Activated CD8-positive, alpha-beta memory T cell treated with anti-CD3 and anti-CD28 coated beads for 4 hours (primary cell): ENCODE measurements around the gene WDR45B.

Source experiments
- DNase-seq, 2 donors: peaks; one replicate each; pipeline ENCODE4 v3.0.0-alpha.2; 2020; ENCODE audit warnings: low read depth in 2 of 2

WDR45B gene

DNA sequence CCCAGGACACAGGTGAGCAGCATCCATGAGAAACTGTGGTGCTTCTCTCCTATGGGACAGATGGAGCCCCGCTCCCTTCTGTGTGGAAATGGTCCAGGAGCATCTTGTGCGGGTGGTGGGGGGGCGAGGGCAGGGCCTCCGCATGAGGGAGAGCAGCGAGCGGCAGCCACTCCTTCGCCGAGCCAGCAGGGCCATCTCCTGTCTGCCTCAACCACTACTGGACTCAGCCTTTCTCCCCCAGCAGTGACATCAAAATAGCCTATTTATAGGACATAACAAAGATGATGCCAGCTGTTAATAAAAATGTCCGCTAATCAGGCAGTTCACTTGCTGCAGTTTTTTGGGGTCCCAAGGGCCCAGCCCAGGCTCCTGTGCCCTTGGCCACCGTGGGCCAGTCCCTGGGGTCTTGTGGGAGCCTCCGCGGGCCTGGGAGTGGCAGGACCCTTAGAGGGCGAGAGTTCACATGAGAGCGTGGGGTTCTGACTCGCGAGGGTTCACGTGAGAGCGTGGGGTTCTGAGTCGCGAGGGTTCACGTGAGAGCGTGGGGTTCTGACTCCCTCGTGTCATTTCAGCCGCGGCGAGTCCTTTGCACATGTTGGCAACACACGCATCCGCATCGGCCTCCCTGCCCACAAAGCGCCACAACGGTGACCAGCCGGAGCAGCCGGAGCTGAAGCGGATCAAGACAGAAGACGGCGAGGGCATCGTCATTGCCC lies 47.4 kb downstream of the WDR45B start:
- DNase-seq: no peak

DNA sequence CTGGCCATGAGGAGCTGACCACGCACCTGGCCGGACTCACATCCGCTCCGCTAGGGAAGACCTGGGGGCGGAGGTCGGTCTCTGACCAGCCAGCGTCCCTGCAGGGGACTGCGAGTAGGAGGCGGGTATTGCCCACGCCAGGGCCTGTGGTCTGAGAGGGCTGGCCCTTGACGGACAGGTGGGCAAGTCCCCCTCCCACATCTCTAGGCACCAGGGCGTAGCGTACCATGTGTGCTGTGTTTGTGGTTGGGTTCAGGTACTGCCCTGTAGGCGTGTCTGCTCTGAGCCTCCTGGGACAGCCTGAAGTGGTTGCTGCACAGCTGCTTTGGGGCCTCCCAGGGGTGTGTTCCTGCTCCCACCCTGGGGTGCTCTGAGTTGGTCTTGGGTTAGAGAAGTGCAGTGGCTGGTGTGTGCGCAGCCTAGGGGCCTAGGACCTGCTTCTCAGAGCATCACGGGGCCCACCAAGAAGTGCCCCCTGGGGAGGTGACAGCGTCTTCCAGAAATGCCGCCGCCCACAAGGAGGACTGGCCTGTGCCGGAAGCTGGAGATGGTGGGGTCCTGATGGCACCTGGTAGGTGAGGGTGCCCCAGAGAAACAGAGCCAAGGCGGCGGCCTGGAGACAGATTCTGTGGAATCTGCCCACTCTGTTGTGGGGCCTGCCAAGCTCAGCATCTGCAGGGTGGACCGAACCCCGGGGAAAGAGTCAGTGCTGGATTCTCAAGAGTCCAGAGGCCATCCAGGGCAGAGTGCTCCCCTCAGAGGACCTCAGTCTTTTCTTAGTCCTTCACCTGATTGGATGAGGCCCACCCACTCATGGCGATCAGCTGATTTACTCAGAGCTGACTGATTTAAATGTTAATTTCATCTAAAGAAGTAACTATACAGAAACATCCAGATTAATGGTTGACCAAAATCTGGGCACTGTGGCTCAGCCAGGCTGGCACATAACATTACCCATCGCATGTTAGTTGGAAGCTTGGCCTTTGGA lies 48.3 kb downstream of the WDR45B start:
- no peak for DNase-seq

DNA sequence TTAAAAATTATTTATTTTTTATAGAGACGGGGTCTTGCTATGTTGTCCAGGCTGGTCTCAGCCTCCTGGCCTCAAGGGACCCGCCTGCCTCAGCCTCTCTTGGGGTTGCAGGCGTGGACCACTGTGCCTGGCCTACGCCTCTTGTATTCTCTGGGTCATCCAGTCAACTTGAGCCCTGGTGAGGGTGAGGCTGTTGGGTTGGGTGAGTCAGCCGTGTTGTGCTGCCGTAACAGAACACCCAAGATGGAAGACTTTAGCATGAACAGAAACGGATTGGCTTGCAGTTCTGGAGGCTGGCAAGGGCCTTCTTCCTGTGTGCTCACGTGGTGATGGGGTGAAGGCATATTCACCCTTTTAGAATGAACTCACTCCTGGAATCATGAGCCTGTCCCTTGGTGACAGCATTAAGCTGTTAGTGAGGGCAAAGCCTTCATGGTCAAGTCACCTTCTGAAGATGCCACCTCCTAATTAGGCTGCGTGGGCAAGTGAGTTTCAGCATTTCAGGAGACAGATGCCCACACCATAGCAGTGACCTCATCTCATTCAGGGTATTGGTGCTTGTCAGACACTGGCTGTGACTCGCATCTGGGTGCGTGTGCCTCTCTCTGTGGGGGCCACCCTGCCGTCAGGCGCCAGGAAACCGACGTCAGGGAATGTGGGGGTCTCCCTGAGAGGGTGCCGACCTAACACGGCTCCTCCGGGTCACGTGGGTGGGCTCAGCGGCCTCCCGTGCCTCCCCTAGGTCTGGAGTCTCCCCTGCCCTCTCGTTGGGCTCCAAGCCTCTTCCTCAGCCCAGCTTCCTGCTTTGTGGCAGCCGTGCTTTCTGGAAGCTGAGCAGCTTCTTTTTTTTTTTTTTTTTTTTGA lies 49.8 kb downstream of the WDR45B start:
- DNase-seq: no peak

DNA sequence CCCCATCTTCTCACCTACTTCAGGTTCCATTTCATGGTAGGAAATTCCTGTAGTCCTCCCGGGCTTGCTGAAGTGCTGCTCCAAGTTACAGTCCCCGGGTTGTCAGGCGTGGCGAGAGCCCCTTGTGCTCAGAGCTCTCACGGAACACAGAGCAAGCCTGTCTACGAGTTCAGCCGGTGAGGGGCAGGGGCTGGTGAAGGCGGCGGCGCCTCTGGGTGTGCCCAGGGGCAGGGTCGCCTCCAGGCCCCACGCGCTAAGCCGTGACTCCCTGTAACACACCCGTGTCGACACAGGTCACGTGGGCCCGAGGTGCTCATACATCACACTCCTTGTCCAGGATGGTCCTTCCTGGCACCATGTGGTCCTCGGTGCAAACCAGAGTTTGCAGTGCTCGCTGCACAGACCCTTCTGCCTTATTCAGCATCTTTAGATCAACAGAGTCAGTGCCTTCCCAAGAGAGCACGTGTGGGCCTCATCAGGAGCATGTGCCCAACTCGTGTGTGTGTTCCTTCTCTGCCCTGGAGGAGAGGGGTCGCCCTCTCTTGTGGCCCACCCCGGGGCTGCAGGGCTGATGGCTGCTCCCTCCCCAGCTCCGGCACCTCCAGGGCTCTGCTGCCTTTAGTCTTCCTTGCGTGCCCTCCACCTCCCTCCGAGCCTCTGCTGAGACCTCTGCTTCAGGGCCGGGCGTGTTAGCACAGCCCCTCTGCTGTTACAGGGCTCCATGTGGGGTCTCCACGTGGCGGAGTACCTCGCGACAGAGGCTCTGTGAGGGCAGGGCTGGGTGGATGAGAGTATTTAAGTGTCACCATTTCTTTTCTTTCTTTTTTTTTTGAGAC lies 51.2 kb downstream of the WDR45B start:
- DNase-seq: no peak

DNA sequence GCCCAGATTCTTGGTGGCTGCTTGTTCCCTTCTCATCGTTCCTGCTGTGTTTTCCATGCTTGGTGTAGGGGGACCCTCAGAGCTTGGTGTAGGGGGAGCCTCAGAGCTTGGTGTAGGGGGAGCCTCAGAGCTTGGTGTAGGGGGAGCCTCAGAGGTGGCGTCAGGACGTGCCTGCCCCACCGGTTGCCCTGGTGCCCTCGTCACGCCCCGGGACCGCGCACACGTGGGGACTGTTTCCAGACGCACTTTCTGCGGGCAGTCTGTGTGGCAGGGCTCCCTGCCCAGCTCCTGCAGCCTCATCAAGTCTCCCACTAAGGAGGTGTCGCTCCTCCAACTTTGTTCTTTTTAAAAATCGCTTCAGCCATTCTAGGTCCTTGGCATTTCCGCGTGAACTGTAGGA lies 51.9 kb downstream of the WDR45B start:
- no peak for DNase-seq

DNA sequence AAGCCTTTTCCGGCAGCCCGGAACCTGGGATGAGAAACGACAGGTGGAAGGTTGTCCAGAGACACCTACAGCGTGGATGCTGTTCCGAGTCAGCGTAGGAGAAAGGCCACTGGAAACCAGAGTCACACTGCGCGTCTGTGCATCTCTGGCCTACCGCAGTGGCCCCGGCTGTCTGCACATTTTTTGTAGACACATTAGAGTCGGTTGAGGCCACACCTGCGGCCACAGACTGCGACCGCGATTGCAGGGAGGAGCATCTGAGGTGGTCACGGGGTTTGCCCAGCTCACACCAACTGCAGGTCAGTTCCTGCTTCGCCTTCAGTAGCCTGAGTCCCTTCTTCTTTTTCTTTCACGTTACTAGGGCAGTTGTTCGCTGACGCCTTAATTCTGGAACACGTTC lies 52.4 kb downstream of the WDR45B start:
- no peak for DNase-seq

DNA sequence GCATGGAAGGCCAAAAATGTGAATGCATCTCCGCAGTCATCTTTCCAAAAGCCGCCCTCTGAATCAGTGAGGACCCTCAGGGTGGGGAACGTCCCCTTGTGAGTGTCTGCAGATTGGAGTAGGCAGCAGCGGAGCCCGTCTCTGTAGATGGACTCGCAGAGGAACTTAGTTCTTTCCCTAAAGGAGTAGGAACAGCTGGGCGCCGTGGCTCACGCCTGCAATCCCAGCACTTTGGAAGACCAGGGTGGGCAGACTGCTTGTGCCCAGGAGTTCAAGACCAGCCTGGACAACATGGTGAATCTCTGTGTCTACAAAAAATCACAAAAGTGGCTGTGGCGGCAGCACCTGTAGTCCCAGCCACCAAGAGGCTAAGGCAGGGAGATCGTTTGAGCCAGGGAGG lies 53.7 kb downstream of the WDR45B start:
- no peak for DNase-seq

DNA sequence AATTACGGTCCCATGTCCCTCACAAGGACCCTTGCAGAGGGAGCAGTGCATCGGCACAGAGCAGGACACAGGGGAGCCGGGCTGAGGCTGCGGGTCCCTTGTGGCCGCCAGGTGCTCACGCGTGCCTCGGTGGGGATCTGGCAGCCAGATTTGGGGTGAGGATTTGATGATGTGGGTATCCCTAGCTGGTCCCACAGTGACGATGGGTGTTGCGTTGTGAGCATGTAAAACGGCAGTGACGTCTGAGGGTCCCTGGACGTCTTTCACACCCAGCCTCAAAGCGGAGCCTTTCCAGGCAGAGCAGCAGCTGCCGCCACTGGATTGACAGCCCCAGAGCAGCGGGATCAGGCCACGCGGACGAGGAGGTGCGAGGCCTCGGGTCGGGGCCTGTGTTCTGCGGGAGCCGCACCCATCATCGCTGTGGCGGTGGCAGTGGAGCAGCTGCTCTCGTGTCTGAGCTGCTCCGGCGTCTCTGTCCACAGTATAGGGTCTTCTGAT lies 54.6 kb downstream of the WDR45B start:
- no peak for DNase-seq

DNA sequence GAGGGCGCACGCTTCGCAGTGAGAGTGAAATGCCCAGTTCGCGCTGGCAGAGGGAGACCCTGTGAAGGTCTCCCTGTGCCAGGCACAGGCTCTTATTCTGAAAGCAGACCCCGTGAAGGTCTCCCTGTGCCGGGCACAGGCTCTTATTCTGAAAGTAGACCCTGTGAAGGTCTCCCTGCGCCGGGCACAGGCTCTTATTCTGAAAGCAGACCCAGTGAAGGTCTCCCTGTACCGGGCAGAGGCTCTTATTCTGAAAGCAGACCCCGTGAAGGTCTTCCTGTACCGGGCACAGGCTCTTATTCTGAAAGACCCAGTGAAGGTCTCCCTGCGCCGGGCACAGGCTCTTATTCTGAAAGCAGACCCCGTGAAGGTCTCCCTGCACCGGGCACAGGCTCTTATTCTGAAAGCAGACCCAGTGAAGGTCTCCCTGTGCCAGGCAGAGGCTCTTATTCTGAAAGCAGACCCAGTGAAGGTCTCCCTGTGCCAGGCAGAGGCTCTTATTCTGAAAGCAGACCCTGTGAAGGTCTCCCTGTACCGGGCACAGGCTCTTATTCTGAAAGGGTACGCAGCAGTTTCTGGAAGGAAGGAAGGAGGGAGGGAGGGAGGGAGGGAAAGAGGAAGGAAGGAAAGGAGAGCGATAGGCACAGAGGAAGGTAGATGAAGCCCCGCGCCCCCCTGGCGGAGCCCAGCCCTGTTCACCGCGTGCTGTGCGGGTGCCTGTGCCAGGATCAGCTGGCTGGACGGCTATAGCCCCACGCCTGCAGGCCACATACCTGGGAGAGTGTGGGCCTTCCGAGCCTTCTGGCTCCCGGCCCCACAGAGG lies 55.3 kb downstream of the WDR45B start:
- DNase-seq: peak in 1 of 2 donors; percentile 34

DNA sequence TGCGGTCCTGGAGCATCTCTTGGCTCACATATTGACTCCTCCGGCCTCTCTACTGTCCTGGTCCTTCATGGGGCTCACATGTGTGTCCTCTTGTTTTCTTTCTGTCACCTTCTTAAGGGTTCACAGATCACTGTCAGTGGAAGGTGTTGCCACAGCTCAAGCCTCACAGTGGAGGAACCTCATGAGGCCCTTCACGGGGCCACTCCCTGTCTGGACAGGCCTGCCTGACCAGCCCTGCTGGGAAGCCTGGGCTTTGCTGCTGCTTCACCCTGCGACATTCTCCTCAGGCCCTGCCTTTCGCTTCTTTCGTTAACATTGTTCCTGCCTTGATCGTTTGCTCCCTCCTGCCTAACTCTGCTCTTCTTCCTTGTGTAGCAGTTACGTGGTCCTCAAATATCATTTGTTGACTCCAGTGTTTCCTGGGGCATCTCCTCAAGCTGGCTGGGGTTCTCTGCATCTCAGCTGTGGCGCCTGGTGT lies 55.9 kb downstream of the WDR45B start:
- no peak for DNase-seq

DNA sequence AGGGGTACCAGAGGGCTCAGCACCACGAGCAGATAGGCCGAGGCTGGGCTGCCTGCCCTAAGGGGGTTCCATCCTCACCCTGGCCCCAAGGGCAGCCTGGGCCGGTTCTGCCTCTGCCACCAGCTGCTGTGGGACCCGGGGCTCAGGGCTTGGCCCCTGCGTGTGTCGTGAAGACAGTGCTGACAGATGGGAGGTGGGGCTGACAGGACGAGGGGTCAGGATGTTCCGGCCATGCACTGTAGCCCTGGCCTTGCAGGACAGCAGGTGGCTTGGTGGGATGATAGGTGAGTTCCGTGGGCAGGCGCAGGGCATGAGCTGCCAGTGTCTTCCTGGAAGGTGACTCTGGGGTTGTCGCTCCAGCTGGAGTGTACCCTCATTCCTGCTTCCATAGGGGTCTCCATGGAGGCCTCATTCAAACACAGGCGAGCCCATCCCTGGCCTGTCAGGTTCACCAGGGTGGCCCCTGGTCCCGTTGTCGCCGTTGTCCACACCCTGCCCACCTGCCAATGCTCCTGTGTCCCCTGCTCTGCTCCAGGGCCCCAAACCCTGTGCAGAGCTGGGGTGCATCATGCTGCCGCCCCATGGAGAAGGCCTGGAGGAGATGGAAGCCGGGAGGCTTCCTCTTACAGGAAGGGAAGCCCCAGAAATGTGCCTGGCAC lies 57.2 kb downstream of the WDR45B start:
- no peak for DNase-seq

DNA sequence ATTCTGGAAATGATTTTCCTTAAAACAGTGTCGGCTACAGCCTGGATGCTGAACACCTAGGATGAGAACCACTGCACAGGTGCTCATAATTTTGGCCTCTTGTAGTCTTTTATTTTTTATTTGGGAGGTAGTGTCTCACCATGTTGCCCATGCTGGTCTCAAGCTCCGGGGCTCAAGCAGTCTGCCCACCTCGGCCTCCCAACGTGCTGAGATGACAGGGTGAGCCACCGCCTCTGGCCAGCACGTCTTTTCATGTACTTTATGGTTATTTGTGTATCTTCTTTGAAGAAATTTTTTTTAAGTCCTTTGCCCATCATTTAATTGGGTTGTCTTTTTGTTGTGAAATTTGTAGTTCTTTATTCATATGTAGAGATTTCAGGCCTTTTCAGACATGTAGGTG lies 58.0 kb downstream of the WDR45B start:
- DNase-seq: no peak

DNA sequence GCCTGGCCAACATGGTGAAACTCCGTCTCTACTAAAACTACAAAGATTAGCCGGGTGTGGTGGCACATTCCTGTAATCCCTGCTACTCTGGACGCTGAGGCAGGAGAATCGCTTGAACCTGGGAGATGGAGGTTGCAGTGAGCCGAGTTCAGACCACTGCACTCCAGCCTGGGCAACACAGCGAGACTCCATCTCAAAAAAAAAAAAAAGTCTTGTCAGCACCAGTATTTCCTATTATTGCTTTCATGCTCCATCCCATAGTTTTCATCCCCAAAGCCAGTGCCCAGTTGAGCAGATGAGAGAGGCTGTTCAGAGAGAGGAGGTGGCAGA lies 58.4 kb downstream of the WDR45B start:
- no peak for DNase-seq

DNA sequence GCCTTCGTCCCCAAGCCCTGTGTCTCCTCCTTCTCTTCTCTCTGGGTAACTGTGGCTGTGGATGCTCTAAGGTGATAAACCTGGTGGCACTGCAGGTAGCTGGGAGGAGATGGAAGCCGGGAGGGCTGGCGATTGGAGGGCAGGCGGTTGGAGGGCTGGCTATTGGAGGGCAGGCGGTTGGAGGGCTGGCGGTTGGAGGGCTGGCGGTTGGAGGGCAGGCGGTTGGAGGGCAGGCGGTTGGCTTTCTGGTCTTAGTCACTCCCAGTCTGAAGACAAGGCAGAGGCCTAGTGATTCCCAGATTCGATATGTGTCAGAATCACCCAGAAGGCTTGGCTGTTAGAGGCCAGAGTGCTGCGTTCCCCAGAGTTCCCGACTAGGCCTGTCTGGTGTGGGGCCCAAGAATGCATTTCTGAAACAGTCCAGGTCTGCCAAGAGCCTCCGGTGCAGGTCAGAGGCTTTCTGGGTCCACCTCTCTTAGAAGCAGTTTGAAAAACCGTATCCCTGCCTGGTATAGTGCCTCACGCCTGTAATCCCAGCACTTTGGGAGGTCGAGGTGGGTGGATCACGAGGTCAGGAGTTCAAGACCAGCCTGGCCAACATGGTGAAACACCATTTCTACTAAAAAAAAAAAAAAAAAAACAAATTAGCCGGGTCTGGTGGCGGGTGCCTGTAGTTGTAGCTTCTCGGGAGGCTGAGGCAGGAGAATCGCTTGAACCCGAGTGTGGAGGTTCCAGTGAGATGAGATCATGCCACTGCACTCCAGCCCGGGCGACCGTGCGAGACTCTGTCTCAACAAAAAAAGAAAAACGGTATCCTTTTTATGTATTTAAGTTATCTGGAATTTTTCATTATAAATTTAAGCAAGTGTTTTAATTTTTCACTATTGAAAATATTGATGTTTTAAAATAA lies 59.7 kb downstream of the WDR45B start:
- no peak for DNase-seq

DNA sequence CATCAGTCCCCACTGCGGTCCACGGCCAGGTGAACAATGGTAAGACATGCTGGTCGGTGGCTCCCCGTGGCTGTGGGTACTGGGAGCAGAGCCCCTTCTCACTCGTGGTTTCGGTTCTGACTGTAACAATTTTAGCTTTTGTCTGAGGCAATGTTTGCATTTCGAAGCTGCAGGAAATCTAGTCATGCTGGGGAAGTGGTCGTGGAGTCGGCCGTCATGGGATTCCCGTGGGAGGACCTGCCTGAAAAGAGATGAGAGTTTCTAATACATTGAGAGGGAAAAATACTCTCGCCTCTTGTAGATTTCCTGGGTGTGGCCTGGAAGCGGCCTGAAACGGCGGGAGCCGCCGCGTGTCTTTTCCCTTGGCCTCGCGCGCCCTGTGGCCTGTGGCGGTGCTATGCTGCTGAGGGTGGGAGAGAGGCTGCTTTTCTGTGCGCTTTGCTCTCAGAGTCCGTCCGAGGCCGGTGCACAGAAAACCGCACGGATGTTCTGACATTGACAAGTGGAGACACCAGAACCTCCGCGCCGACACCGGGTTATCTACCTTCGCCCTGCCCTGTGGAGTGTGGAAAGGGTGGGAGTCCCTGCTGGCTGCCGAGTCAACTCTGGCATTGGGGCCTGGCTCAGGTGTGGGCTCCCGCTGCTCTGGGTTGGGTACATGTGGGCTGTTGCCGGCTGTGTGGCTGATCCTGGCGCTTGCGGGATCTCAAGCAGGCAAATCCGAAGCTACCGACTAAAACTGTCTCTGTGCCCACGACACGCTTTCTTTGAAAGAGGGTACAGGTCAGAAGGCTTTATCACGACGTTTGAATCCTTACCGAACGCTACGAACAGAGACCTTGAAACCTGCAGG lies 60.8 kb downstream of the WDR45B start:
- no peak for DNase-seq

DNA sequence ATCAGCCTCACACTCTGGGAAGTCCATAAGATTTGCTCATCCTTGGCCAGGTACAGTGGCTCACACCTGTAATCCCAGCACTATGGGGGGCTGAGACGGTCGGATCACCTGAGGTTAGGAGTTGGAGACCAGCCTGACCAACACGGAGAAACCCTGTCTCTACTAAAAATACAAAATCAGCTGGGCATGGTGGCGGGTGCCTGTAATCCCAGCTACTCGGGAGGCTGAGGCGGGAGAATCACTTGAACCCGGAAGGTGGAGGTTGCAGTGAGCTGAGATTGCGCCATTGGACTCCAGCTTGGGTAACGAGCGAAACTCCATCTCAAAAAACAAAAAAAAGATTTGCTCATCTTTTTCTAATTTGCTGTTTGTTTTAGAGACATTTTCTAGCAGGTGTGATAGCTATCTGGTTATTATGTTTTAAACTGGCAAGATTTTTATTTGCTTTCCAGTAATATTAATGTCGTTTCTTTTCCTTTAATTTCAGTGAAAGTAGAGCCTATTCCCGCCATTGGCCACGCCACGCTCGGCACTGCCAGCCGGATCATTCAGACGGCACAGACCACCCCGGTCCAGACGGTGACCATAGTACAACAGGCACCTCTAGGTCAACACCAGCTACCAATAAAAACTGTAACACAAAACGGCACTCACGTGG lies 61.5 kb downstream of the WDR45B start:
- DNase-seq: no peak
